GM23248 (cell line): ENCODE data around the gene NRG4.

Experiments used
- EZH2 ChIP-seq: fragments of 200-600 bp; sonication (generic); IDR thresholded peaks from 2 replicates; pipeline ENCODE4 v1.6.1; 2018; ENCODE audit warnings: antibody characterized with exemption, mild to moderate bottlenecking; ENCODE audit not compliant: insufficient read depth, poor library complexity, severe bottlenecking
- EZH2phosphoT487 ChIP-seq: fragments of 200-600 bp; sonication (generic); IDR thresholded peaks from 2 replicates; pipeline ENCODE4 v1.6.1; 2018; ENCODE audit warnings: antibody characterized with exemption, moderate library complexity, mild to moderate bottlenecking, low read depth; ENCODE audit not compliant: insufficient read depth

- TF ChIP-seq EZH2phosphoT487 (no peak), EZH2 (no peak)
Observed at GRCh38 chr15:75895731-75896130, 116.5 kb downstream of the NRG4 start.
